Lung (tissue), 12 donors: ENCODE data around the gene CEP95. TPM values are rescaled to one million over a fixed set of nuclear protein-coding genes. Genes with fewer than 3 reads are reported as not detected.
"Not testable (repeated sequence)": the region's sequence is repeated elsewhere in the genome, so short reads cannot be mapped to it uniquely, and the experiment has no call there.

Experiments
- ATAC-seq: fragments of 200-7000 bp; cut with Tn5 transposase; one replicate; pipeline ENCODE4 v1.9.1; 2020; ENCODE audit warnings: moderate number of reproducible peaks; ENCODE audit not compliant: insufficient read depth, low FRiP score
- DNase-seq, 3 donors: peaks; one replicate each; pipeline ENCODE4 v3.0.0-alpha.2; 2013 to 2017
- H3K27ac ChIP-seq, 2 donors: one replicate each; pipeline ENCODE4 v1.5.1; 2013; ENCODE audit warnings: mild to moderate bottlenecking in 2 of 2, moderate library complexity in 2 of 2, control low read depth in 1 of 2, inconsistent platforms in 1 of 2, low read depth in 1 of 2, low read length in 1 of 2
- H3K27me3 ChIP-seq, 3 donors: one replicate each; pipeline ENCODE4 v1.5.1; 2013; ENCODE audit warnings: low read length in 2 of 3; ENCODE audit not compliant: control insufficient read depth in 3 of 3, insufficient read depth in 3 of 3
- H3K36me3 ChIP-seq, 4 donors: one replicate each; pipeline ENCODE4 v1.5.1; 2013; ENCODE audit warnings: low read length in 4 of 4, mild to moderate bottlenecking in 1 of 4, moderate library complexity in 1 of 4; ENCODE audit not compliant: control insufficient read depth in 4 of 4, insufficient read depth in 4 of 4
- H3K4me1 ChIP-seq, 5 donors: one replicate each; pipeline ENCODE4 v1.5.1; 2013; ENCODE audit warnings: low read length in 5 of 5, mild to moderate bottlenecking in 2 of 5, moderate library complexity in 1 of 5; ENCODE audit not compliant: control insufficient read depth in 5 of 5, insufficient read depth in 5 of 5
- H3K4me3 ChIP-seq: one replicate; pipeline ENCODE4 v1.5.1; 2013; ENCODE audit warnings: mild to moderate bottlenecking, control low read depth, moderate library complexity
- H3K9ac ChIP-seq, 2 donors: one replicate each; pipeline ENCODE4 v1.5.1; 2013; ENCODE audit warnings: low read length in 2 of 2, control low read depth in 1 of 2; ENCODE audit not compliant: insufficient read depth in 1 of 2
- H3K9me3 ChIP-seq, 4 donors: one replicate each; pipeline ENCODE4 v1.5.1; 2013; ENCODE audit warnings: low read length in 3 of 4, mild to moderate bottlenecking in 1 of 4, moderate library complexity in 1 of 4; ENCODE audit not compliant: control insufficient read depth in 4 of 4, insufficient read depth in 3 of 4
- WGBS, 2 donors: extraction: QIAGEN DNeasy Blood & Tissue Kit; methylation state at CpG; one replicate each; pipeline ENCODE4 v1.1.7; 2013; 5-methylcytosine and 5-hydroxymethylcytosine counted together
- polyA plus RNA-seq, 2 donors: library from polyadenylated mRNA; stranded (reverse); fragments of 200-250 nt; gene quantifications; one replicate each; pipeline ENCODE4 v1.2.1, GENCODE V29; 2013
- total RNA-seq, 2 donors: library from RNA; depleted of rRNA in 1 of 2; stranded (reverse); fragments of >200 nt in 1 of 2; gene quantifications; one replicate each; pipeline ENCODE4 v1.2.1, GENCODE V29; 2014 to 2021
- TF ChIP-seq, protein P1 (sequence below): IDR thresholded peaks from 2 replicates; pipeline ENCODE4 v1.5.1; 2012; ENCODE audit warnings: mild to moderate bottlenecking; ENCODE audit errors: control extremely low read depth, extremely low read depth
- donor health status: control.
- donor health status: control.
- donor health status: Bipolar disorder and iron deficiency.
- donor health status: healthy.
- donor health status: DM: yes; HTN: yes; CAD: no.

Gene CEP95
- total and polyA plus RNA-seq, 4 donors, result 12.8 to 115 (median 32.7) TPM

- Histone ChIP-seq H3K27ac (no peak overlapping the region), H3K4me3 (no peak overlapping the region), H3K9me3 (no peaks in the 10 kb centered on the region), H3K4me1 (peaks cover 0 to 6% (median 0%) of the 10 kb centered on the region in 5 donors), H3K9ac (no peak overlapping the region), H3K36me3 (peaks cover 9 to 33% (median 11%) of the 10 kb centered on the region in 4 donors), H3K27me3 (no peaks in the 10 kb centered on the region)
- 95 to 99% methylated on average over 3 of the region's 3 CpGs for WGBS, 2 donors
- DNase-seq (no peak), ATAC-seq (no peak)
- TF ChIP-seq, protein P1, sequence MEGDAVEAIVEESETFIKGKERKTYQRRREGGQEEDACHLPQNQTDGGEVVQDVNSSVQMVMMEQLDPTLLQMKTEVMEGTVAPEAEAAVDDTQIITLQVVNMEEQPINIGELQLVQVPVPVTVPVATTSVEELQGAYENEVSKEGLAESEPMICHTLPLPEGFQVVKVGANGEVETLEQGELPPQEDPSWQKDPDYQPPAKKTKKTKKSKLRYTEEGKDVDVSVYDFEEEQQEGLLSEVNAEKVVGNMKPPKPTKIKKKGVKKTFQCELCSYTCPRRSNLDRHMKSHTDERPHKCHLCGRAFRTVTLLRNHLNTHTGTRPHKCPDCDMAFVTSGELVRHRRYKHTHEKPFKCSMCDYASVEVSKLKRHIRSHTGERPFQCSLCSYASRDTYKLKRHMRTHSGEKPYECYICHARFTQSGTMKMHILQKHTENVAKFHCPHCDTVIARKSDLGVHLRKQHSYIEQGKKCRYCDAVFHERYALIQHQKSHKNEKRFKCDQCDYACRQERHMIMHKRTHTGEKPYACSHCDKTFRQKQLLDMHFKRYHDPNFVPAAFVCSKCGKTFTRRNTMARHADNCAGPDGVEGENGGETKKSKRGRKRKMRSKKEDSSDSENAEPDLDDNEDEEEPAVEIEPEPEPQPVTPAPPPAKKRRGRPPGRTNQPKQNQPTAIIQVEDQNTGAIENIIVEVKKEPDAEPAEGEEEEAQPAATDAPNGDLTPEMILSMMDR, result no peak
Measured at GRCh38 chr17:64575431-64575830, 68.7 kb downstream of the CEP95 start.

DNA sequence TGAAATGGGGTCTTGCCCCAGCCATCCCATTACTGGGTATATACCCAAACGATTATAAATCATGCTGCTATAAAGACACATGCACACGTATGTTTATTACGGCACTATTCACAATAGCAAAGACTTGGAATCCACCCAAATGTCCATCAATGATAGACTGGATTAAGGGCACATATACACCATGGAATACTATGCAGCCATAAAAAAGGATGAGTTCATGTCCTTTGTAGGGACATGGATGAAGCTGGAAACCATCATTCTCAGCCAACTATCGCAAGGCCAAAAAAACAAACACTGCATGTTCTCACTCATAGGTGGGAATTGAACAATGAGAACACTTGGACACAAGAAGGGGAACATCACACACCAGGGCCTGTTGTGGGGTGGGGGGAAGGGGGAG lies 70.2 kb downstream of the CEP95 start:
- not testable (repeated sequence) for DNase-seq, H3K9me3 ChIP-seq, H3K27ac ChIP-seq, H3K4me3 ChIP-seq, H3K9ac ChIP-seq, ATAC-seq, H3K27me3 ChIP-seq, H3K4me1 ChIP-seq
- H3K36me3 ChIP-seq, result peaks cover 9 to 27% (median 14%) of the 10 kb centered on the region in 4 donors
- 93 to 99% methylated on average over 4 of the region's 4 CpGs for WGBS, 2 donors

GRCh38 chr17:64579917-64580316 lies 73.1 kb downstream of the CEP95 start:
- TF ChIP-seq, protein P1, result no peak
- H3K9me3 ChIP-seq, result no peaks in the 10 kb centered on the region
- DNase-seq (no peak), ATAC-seq (no peak)
- H3K4me3 ChIP-seq, result no peak overlapping the region
- no peak overlapping the region for H3K9ac ChIP-seq
- 65 to 80% methylated on average over 1 of the region's 1 CpG for WGBS, 2 donors
- H3K36me3 ChIP-seq, result peaks cover 13 to 39% (median 23%) of the 10 kb centered on the region in 4 donors
- no peaks in the 10 kb centered on the region for H3K4me1 ChIP-seq
- H3K27ac ChIP-seq, result no peak overlapping the region
- no peaks in the 10 kb centered on the region for H3K27me3 ChIP-seq

DNA sequence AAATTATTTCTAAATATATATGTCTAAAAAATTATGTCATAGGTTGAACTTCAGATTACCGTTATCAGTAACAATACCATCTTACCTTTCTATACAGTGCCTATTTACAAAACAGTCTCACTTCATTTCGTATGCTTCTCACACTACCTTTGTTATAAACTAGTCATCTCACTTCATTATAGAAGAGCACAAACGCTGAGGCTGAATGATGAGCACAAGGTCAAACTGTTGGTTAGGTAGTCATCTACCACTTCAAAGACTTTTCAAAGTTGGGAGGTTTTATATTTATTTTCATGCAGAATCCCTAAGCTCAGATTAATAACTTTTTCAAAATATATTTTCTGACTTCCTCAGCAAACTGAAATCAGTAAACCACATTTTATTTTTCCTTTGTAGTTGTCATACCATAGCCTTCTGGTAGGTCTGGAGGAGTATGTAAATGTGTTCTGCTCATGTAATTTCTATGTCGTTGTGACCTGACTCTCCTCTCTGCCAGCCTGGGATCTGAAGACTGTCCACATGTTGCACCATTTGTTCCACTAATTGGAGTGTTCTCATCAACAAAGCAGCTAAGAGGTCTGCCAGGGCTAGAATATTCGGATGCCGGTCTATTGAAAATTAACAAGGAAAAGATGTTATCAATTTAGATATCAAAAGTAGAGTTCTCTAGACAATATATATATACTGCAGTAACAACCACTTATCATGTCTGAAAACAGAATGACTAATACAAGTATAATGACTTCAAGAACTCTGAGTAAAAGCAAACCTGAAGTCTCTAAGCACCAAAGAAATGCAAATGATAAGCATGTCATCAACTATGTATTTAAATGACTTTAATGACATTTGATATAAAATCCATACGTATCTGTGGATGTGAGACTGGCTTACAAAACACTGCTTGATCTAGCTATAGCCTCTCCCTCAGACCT lies 73.9 kb downstream of the CEP95 start:
- H3K27ac ChIP-seq, result no peak overlapping the region
- H3K36me3 ChIP-seq, result peaks cover 12 to 39% (median 23%) of the 10 kb centered on the region in 4 donors
- TF ChIP-seq, protein P1, result no peak
- no peak overlapping the region for H3K9ac ChIP-seq
- no peak for ATAC-seq
- H3K9me3 ChIP-seq, result no peaks in the 10 kb centered on the region
- WGBS, 2 donors, result 70 to 81% methylated on average over 7 of the region's 7 CpGs
- no peak for DNase-seq
- no peaks in the 10 kb centered on the region for H3K27me3 ChIP-seq
- no peaks in the 10 kb centered on the region for H3K4me1 ChIP-seq
- H3K4me3 ChIP-seq, result no peak overlapping the region
